ENCODE data around the gene ARHGAP4. TPM values are rescaled to one million over a fixed set of nuclear protein-coding genes. Genes with fewer than 3 reads are reported as not detected.

Gene ARHGAP4
- total RNA-seq, 1 experiment from 2014 or later = 67.4 TPM

GRCh38 chrX:153944140-153944799, 18.2 kb upstream of the ARHGAP4 start, which contains the start of gene RENBP:
RENBP (minus strand) TSS chrX:153944643; CDS start chrX:153944610, 33 bp downstream.
- Histone ChIP-seq H3K79me2 (ENCODE audit: insufficient read depth, low read length) (no peaks in the 10 kb centered on the region), H3K9ac (ENCODE audit: low read length) (no peak within 1 kb of the TSS), H4K20me1 (ENCODE audit: insufficient read depth) (no peaks in the 10 kb centered on the region), H3K4me2 (ENCODE audit: low read length) (no peak within 1 kb of the TSS), H3K4me1 (ENCODE audit: control insufficient read depth in 1 of 2, insufficient read depth in 2 of 2, low read length in 2 of 2) (no peaks in the 10 kb centered on the region; a peak in 1 of 4 replicates), H3K4me3 (replicated peaks in 1 of 2; ENCODE audit: low read depth in 1 of 2, low read length in 2 of 2) (no peak within 1 kb of the TSS), H2AFZ (ENCODE audit: low read depth, low read length, poor library complexity, severe bottlenecking) (no peak within 1 kb of the TSS), H3K27me3 (ENCODE audit: insufficient read depth, low read length) (no peaks in the 10 kb centered on the region), H3K9me2 (ENCODE audit: insufficient read depth) (no peaks in the 10 kb centered on the region), H3K27ac (ENCODE audit: low read depth, low read length) (no peak within 1 kb of the TSS), H3K9me3 (ENCODE audit: control insufficient read depth in 1 of 2, insufficient read depth in 1 of 2, low read depth in 1 of 2, low read length in 2 of 2) (no peaks in the 10 kb centered on the region), H3K36me3 (ENCODE audit: control insufficient read depth in 1 of 2, insufficient read depth in 2 of 2, low read length in 2 of 2) (no peaks in the 10 kb centered on the region)
- ChIA-PET CTCF (no interaction called here), RAD21 (ENCODE audit: low non-redundant PET in 1 of 2, low total read pairs in 2 of 2, uncharacterized antibody in 2 of 2, unreplicated experiment in 2 of 2) (no interaction called here), POLR2A (interaction anchor here (1.2 to 1.9 kb wide), 2 partner anchors 16 to 150 kb away, joined by 3 to 6 read pairs; partner anchors contain the start of genes IDH3G and SSR4)
- no peak for TF ChIP-seq JUND (IDR thresholded peaks at IDR 0.05)
- DNase-seq (ENCODE audit: low read depth, low spot score) = no peak
- intact Hi-C loops (cut with micrococcal nuclease) = no loop called here
- BruUV-seq (replicated peaks) = no TSS peak
- no peak for ATAC-seq

- TF ChIP-seq CEBPB (IDR thresholded peaks at IDR 0.05; ENCODE audit: low read depth) (no peak), REST (IDR thresholded peaks at IDR 0.05; ENCODE audit: low read depth) (no peak), JUND (IDR thresholded peaks at IDR 0.05) (no peak)
- no TSS peak for BruUV-seq (replicated peaks)
- ChIA-PET CTCF (no interaction called here), RAD21 (ENCODE audit: low non-redundant PET in 1 of 2, low total read pairs in 2 of 2, uncharacterized antibody in 2 of 2, unreplicated experiment in 2 of 2) (no interaction called here), POLR2A (no interaction called here)
- Histone ChIP-seq H3K27ac (ENCODE audit: low read depth, low read length) (no peak overlapping the region), H3K9ac (ENCODE audit: low read length) (no peak overlapping the region), H3K9me2 (ENCODE audit: insufficient read depth) (no peaks in the 10 kb centered on the region), H3K36me3 (ENCODE audit: control insufficient read depth in 1 of 2, insufficient read depth in 2 of 2, low read length in 2 of 2) (no peaks in the 10 kb centered on the region), H3K9me3 (ENCODE audit: control insufficient read depth in 1 of 2, insufficient read depth in 1 of 2, low read depth in 1 of 2, low read length in 2 of 2) (no peaks in the 10 kb centered on the region), H3K4me2 (ENCODE audit: low read length) (no peak overlapping the region), H2AFZ (ENCODE audit: low read depth, low read length, poor library complexity, severe bottlenecking) (no peak overlapping the region), H3K4me3 (replicated peaks in 1 of 2; ENCODE audit: low read depth in 1 of 2, low read length in 2 of 2) (no peak overlapping the region), H4K20me1 (ENCODE audit: insufficient read depth) (no peaks in the 10 kb centered on the region), H3K27me3 (ENCODE audit: insufficient read depth, low read length) (no peaks in the 10 kb centered on the region), H3K4me1 (ENCODE audit: control insufficient read depth in 1 of 2, insufficient read depth in 2 of 2, low read length in 2 of 2) (no peaks in the 10 kb centered on the region), H3K79me2 (ENCODE audit: insufficient read depth, low read length) (no peaks in the 10 kb centered on the region)
- no peak for ATAC-seq
- intact Hi-C loops (cut with micrococcal nuclease) = no loop called here
- DNase-seq (ENCODE audit: low read depth, low spot score) = no peak
Observed at GRCh38 chrX:153941336-153942252, 15.5 kb upstream of the ARHGAP4 start.
